ENCODE measurements around the gene INPP5D.
"Not testable (repeated sequence)": the region's sequence is repeated elsewhere in the genome, so short reads cannot be mapped to it uniquely, and the experiment has no call there.

DNA sequence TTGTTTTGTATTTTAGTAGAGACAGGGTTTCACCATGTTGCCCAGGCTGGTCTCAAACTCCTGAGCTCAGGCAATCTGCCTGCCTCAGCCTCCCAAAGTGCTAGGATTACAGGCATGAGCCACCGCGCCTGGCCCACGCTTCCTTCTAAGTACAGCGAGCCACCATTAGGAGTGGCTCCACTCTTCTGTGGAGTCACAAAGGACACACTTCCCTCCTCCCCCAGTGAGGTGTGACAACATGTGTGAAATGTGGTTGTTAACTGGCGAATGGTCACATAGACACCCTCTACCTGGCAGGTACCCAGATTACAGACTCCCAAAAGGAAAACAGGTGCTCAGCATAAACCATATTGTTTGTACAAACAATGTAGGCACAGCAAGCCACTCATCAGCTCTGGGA lies 96.3 kb downstream of the INPP5D start:
- TF ChIP-seq, protein P1, sequence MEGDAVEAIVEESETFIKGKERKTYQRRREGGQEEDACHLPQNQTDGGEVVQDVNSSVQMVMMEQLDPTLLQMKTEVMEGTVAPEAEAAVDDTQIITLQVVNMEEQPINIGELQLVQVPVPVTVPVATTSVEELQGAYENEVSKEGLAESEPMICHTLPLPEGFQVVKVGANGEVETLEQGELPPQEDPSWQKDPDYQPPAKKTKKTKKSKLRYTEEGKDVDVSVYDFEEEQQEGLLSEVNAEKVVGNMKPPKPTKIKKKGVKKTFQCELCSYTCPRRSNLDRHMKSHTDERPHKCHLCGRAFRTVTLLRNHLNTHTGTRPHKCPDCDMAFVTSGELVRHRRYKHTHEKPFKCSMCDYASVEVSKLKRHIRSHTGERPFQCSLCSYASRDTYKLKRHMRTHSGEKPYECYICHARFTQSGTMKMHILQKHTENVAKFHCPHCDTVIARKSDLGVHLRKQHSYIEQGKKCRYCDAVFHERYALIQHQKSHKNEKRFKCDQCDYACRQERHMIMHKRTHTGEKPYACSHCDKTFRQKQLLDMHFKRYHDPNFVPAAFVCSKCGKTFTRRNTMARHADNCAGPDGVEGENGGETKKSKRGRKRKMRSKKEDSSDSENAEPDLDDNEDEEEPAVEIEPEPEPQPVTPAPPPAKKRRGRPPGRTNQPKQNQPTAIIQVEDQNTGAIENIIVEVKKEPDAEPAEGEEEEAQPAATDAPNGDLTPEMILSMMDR (IDR thresholded peaks at IDR 0.05; ENCODE audit: low read depth, low read length, poor library complexity, severe bottlenecking): not testable (repeated sequence)
- TF ChIP-seq EZH2phosphoT487 (IDR thresholded peaks at IDR 0.05; ENCODE audit: borderline replicate concordance, low read length): not testable (repeated sequence)

Data from DOHH2 (cell line).